K562 (cell line): Measurements from ENCODE around the gene ESRRB. TPM values are rescaled to one million over a fixed set of nuclear protein-coding genes. Genes with fewer than 3 reads are reported as not detected.

ENCODE experiments used
- ATAC-seq: fragments of 200-7000 bp; cut with Tn5 transposase; 3 replicates; pipeline ENCODE4 v1.9.1; 2020; ENCODE audit warnings: moderate library complexity
- BruUV-seq: library from RNA; stranded (reverse); fragments of 400-500 nt; replicated peaks from 2 replicates; lab custom pipeline; 2021; lab: Mats Ljungman, UMichigan
- CTCF ChIA-PET: fragments of 300-600 bp; formaldehyde crosslinking; extraction: SDS; loops from one replicate; lab custom pipeline; 2021; ENCODE audit warnings: low intra/inter-chr PET ratio; lab: Yijun Ruan, JAX
- POLR2A ChIA-PET: fragments of 300-600, 350-650 bp; sonication (Branson Sonifier 250); formaldehyde crosslinking; extraction: SDS; loops from one replicate; lab custom pipeline; 2021; ENCODE audit warnings: antibody characterized with exemption, inconsistent platforms; lab: Yijun Ruan, JAX
- DNase-seq, 4 experiments: peaks; one replicate each; pipeline versions ENCODE4 v3.0.0 to v3.0.0-alpha.2; 2011 to 2018; ENCODE audit warnings: low spot score in 3 of 4, mixed read lengths in 3 of 4; ENCODE audit errors: extremely low read depth in 1 of 4
- FAIRE-seq: peaks from 2 replicates; lab custom pipeline; 2011; peaks lifted over from hg19 to GRCh38; lab: Jason Lieb, UNC
- H2AFZ ChIP-seq: 2 replicates; pipeline ENCODE4 v1.6.0; 2011; ENCODE audit warnings: low read depth, low read length, control low read depth, inconsistent platforms
- H3K27ac ChIP-seq: fragments of 200-600 bp; 3 replicates; pipeline ENCODE4 v1.8.0; 2011; ENCODE audit warnings: low read depth, mild to moderate bottlenecking, control low read depth, inconsistent platforms, low read length, moderate library complexity, mixed read lengths; ENCODE audit errors: extremely low read depth
- H3K27me3 ChIP-seq, 2 experiments: fragments of 300-600 bp in 1 of 2; 2 replicates in 1 of 2; 3 replicates in 1 of 2; pipeline versions ENCODE4 v1.6.0 to v1.8.0; 2011; ENCODE audit warnings: inconsistent platforms in 2 of 2, low read length in 2 of 2, mild to moderate bottlenecking in 1 of 2, mixed read lengths in 1 of 2, moderate library complexity in 1 of 2; ENCODE audit not compliant: control insufficient read depth in 2 of 2, insufficient read depth in 2 of 2
- H3K36me3 ChIP-seq: fragments of 300-600 bp; 3 replicates; pipeline ENCODE4 v1.8.0; 2011; ENCODE audit warnings: mild to moderate bottlenecking, low read length, inconsistent platforms; ENCODE audit not compliant: control insufficient read depth, insufficient read depth
- H3K4me1 ChIP-seq, 2 experiments: fragments of 200-600 bp in 1 of 2; replicated peaks in 1 of 2; 2 replicates in 1 of 2; 3 replicates in 1 of 2; pipeline versions ENCODE4 v1.5.1 to v1.8.0; 2011; ENCODE audit warnings: inconsistent platforms in 2 of 2, low read length in 2 of 2, mild to moderate bottlenecking in 1 of 2, mixed read lengths in 1 of 2, moderate library complexity in 1 of 2; ENCODE audit not compliant: control insufficient read depth in 2 of 2, insufficient read depth in 2 of 2
- H3K4me2 ChIP-seq: 2 replicates; pipeline ENCODE4 v1.6.1; 2011; ENCODE audit warnings: low read length, control low read depth, inconsistent platforms, mixed read lengths; ENCODE audit not compliant: insufficient read depth
- H3K4me3 ChIP-seq: fragments of 200-600 bp; sonication (generic), shearing (Covaris generic); 2 replicates; pipeline ENCODE4 v1.5.1; 2016; ENCODE audit warnings: control low read depth, inconsistent platforms
- H3K79me2 ChIP-seq: fragments of 200-600 bp; 3 replicates; pipeline ENCODE4 v1.8.0; 2011; ENCODE audit warnings: low read length, inconsistent platforms; ENCODE audit not compliant: control insufficient read depth, insufficient read depth
- H3K9ac ChIP-seq, 2 experiments: 2 replicates each; pipeline versions ENCODE4 v1.6.0 to v1.6.1; 2011; ENCODE audit warnings: low read depth in 2 of 2, low read length in 2 of 2, control low read depth in 1 of 2, inconsistent platforms in 1 of 2, mild to moderate bottlenecking in 1 of 2, mixed read lengths in 1 of 2; ENCODE audit not compliant: insufficient read depth in 1 of 2
- H3K9me1 ChIP-seq: one replicate; pipeline ENCODE4 v1.6.0; 2011; ENCODE audit warnings: inconsistent platforms, mild to moderate bottlenecking, low read length, moderate library complexity; ENCODE audit not compliant: control insufficient read depth, insufficient read depth
- H3K9me3 ChIP-seq: replicated peaks from 2 replicates; pipeline ENCODE4 v1.5.1; 2011; ENCODE audit warnings: low read depth, low read length, inconsistent platforms; ENCODE audit not compliant: control insufficient read depth, insufficient read depth
- H4K20me1 ChIP-seq: replicated peaks from 2 replicates; pipeline ENCODE4 v1.6.1; 2011; ENCODE audit warnings: low read length, inconsistent platforms, mixed read lengths; ENCODE audit not compliant: control insufficient read depth, insufficient read depth
- ATF2 ChIP-seq: sonication (generic); formaldehyde crosslinking; IDR thresholded peaks from 2 replicates; pipeline ENCODE4 v1.8.1; 2022; ENCODE audit warnings: missing genetic modification reagents
- IRF1 ChIP-seq: sonication (generic); formaldehyde crosslinking; IDR thresholded peaks from 2 replicates; pipeline ENCODE4 v1.8.0; 2022; ENCODE audit warnings: missing genetic modification reagents, mild to moderate bottlenecking, borderline replicate concordance
- MEIS2 ChIP-seq: fragments of 450-650 bp; IDR thresholded peaks from 2 replicates; pipeline ENCODE4 v1.6.1; 2014; ENCODE audit warnings: mild to moderate bottlenecking; ENCODE audit not compliant: partially characterized antibody
- POLR2A ChIP-seq: fragments of 450-650 bp; conservative IDR thresholded peaks from 2 replicates; pipeline ENCODE4 v1.6.1; 2016
- TOE1 ChIP-seq, 2 experiments: fragments of 450-650 bp in 1 of 2; sonication (generic) in 1 of 2; formaldehyde crosslinking in 1 of 2; IDR thresholded peaks; 2 replicates each; pipeline versions ENCODE4 v1.7.1 to v1.8.0; 2016 to 2022; ENCODE audit warnings: borderline replicate concordance in 2 of 2, mild to moderate bottlenecking in 2 of 2, antibody characterized with exemption in 1 of 2, inconsistent platforms in 1 of 2, low read depth in 1 of 2, missing genetic modification reagents in 1 of 2, moderate library complexity in 1 of 2
- ZBTB17 ChIP-seq: fragments of 450-650 bp; formaldehyde crosslinking; IDR thresholded peaks from 2 replicates; pipeline ENCODE4 v1.4.0; 2020; ENCODE audit warnings: mild to moderate bottlenecking
- ZBTB43 ChIP-seq: sonication (generic); formaldehyde crosslinking; IDR thresholded peaks from 2 replicates; pipeline ENCODE4 v1.8.0; 2023; ENCODE audit warnings: mild to moderate bottlenecking, missing genetic modification reagents
- ZNF212 ChIP-seq: fragments of 450-650 bp; formaldehyde crosslinking; IDR thresholded peaks from 2 replicates; pipeline ENCODE4 v1.4.0; 2020; ENCODE audit warnings: mild to moderate bottlenecking
- ZNF586 ChIP-seq: fragments of 450-650 bp; formaldehyde crosslinking; conservative IDR thresholded peaks from 2 replicates; pipeline ENCODE4 v1.4.0; 2020; ENCODE audit warnings: mild to moderate bottlenecking, moderate library complexity
- WGBS: fragments of 100-300 bp; shearing (Covaris generic); methylation state at CpG from one replicate; pipeline ENCODE4 v1.1.6; 2016; ENCODE audit warnings: low coverage, mixed read lengths; ENCODE audit not compliant: insufficient coverage; ENCODE audit errors: missing lambda C conversion rate; 5-methylcytosine and 5-hydroxymethylcytosine counted together
- in situ Hi-C: fragments of 300-500 bp; cut with MboI; formaldehyde crosslinking; loops from 4 replicates; pipeline ENCODE4 v1.15.0; 2018; ENCODE audit warnings: inconsistent platforms, mixed read lengths
- intact Hi-C: fragments of 100-400 bp; cut with micrococcal nuclease; formaldehyde crosslinking; loops from 2 replicates; pipeline ENCODE4 v1.14.2; 2022
- polyA plus RNA-seq, 8 experiments: library from polyadenylated mRNA; depleted of rRNA in 4 of 8; stranded (reverse) in 5 of 8; unstranded in 3 of 8; fragments of >200 nt; fragmentation: Nextera tagmentation in 2 of 8; fragmentation: Illumina TruSeq in 1 of 8; extraction: Ambion mirVana in 2 of 8; extraction: Trizol in 1 of 8; gene quantifications; 2 replicates each; pipeline versions ENCODE4 v1.2.1 to v1.2.3, GENCODE V29; 2011 to 2014; ENCODE audit warnings: inconsistent platforms in 1 of 8, missing spikeins in 1 of 8
- total RNA-seq, 7 experiments: library from RNA; depleted of rRNA in 6 of 7; stranded (reverse); fragments of >200 nt in 6 of 7; fragmentation: Illumina TruSeq in 2 of 7; extraction: Trizol in 2 of 7; gene quantifications; 2 replicates each; pipeline versions ENCODE4 v1.2.1 to v1.2.3, GENCODE V29; 2011 to 2021; ENCODE audit warnings: low replicate concordance in 1 of 7
- TF ChIP-seq, protein P1 (sequence below): fragments of 450-650 bp; formaldehyde crosslinking; IDR thresholded peaks from 2 replicates; pipeline ENCODE4 v1.4.0; 2020; ENCODE audit warnings: mild to moderate bottlenecking

ESRRB gene
- total and polyA plus RNA-seq, 9 of the 15 experiments (the other 6 are each of a cell fraction or from before 2014, with no cell fraction given), result 3.2 to 24.7 (median 14.5) TPM

DNA sequence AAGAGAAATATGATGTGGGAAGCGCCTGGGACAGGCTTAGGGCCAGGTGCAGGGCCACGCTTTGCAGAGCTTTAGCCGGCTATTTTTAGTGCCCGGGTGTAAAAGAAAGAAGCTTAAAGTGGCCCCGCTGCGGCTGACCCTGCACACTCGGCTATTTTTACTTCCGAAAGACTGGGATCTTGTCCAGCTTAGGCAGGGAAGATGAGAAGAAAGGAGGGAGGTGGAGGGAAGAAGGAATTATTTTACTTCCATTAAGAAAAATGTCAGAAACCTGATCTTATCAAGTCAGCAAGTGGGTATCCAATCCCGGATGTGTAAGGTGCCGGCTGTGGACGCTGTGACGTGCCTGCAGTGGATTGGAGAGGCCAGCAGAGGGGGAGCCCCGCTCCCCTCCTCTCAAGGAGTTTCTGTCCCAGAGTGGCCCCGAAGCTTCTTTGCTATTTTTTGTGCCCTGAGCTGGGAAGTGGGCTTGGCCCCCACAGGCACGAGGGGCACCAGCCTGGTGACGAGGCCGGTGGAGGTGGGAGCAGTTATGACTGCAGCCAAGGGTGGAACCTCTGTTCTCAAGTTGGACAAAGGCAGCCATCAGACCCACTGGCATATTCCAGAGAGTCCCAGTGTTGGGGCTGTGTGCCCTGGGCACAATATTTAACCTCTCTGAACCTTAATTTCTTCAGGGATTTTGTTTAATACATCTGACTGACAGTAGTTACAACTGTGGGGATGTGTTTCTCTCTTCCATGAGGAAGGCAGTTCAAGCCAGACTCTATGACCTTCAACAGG lies 97.7 kb downstream of the ESRRB start:
- no peak overlapping the region for H3K27ac ChIP-seq
- H2AFZ ChIP-seq, result no peak overlapping the region
- no peaks in the 10 kb centered on the region for H3K27me3 ChIP-seq
- in situ Hi-C loops (no loop called here), intact Hi-C loops (no loop called here)
- no peak overlapping the region for H3K4me3 ChIP-seq
- no peak overlapping the region for H3K9ac ChIP-seq
- DNase-seq (no peak), ATAC-seq (no peak), FAIRE-seq (no peak)
- BruUV-seq, result no TSS peak
- no peaks in the 10 kb centered on the region for H3K9me1 ChIP-seq
- no peaks in the 10 kb centered on the region for H3K4me1 ChIP-seq
- ChIA-PET POLR2A (interaction anchor here (1.3 kb wide), 1 partner anchor 7 kb away, joined by 3 read pairs; no protein-coding TSS in a partner anchor), CTCF (no interaction called here)
- H3K4me2 ChIP-seq, result no peak overlapping the region
- no peaks in the 10 kb centered on the region for H3K36me3 ChIP-seq
- WGBS, result 74% methylated on average over 7 of the region's 17 CpGs
- H3K9me3 ChIP-seq, result no peaks in the 10 kb centered on the region
- H3K79me2 ChIP-seq, result no peaks in the 10 kb centered on the region
- TF ChIP-seq TOE1 (IDR thresholded peaks at IDR 0.05; ENCODE audit: borderline replicate concordance) (no peak), TOE1 (CRISPR knock-in tag; IDR thresholded peaks at IDR 0.05; ENCODE audit: borderline replicate concordance, low read depth) (no peak), MEIS2 (no peak), POLR2A (no peak), ZNF212 (CRISPR knock-in tag) (no peak), ZBTB43 (CRISPR knock-in tag) (no peak), ZBTB17 (CRISPR knock-in tag) (no peak), ZNF586 (CRISPR knock-in tag) (no peak), IRF1 (no peak), ATF2 (no peak)
- TF ChIP-seq, protein P1, sequence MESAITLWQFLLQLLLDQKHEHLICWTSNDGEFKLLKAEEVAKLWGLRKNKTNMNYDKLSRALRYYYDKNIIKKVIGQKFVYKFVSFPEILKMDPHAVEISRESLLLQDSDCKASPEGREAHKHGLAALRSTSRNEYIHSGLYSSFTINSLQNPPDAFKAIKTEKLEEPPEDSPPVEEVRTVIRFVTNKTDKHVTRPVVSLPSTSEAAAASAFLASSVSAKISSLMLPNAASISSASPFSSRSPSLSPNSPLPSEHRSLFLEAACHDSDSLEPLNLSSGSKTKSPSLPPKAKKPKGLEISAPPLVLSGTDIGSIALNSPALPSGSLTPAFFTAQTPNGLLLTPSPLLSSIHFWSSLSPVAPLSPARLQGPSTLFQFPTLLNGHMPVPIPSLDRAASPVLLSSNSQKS (CRISPR knock-in tag), result no peak
- no peaks in the 10 kb centered on the region for H4K20me1 ChIP-seq
